Common myeloid progenitor, CD34-positive (primary cell): Measurements from ENCODE around the gene ZNF638.
"Not testable (repeated sequence)": the region's sequence is repeated elsewhere in the genome, so short reads cannot be mapped to it uniquely, and the experiment has no call there.

ENCODE experiments used
- CTCF ChIA-PET: fragments of 350-600 bp; sonication (Branson Sonifier 250); formaldehyde crosslinking; loops from one replicate; lab custom pipeline; 2021; ENCODE audit warnings: antibody characterized with exemption; lab: Charles Lee
- POLR2A ChIA-PET: fragments of 350-600 bp; sonication (Branson Sonifier 250); formaldehyde crosslinking; loops from one replicate; lab custom pipeline; 2021; ENCODE audit warnings: antibody characterized with exemption; lab: Charles Lee
- DNase-seq, 3 donors: peaks; one replicate each; pipeline versions ENCODE4 v3.0.0 to v3.0.0-alpha.2; 2013
- H3K27ac ChIP-seq, 2 experiments: 1 replicate in 1 of 2; 2 replicates in 1 of 2; pipeline ENCODE4 v1.7.0; 2013; ENCODE audit warnings: inconsistent platforms in 2 of 2, low read length in 2 of 2, mild to moderate bottlenecking in 2 of 2, low read depth in 1 of 2, moderate library complexity in 1 of 2; ENCODE audit not compliant: severe bottlenecking in 2 of 2, insufficient read depth in 1 of 2, poor library complexity in 1 of 2
- H3K27me3 ChIP-seq, 5 experiments: replicated peaks in 2 of 5; 1 replicate in 3 of 5; 2 replicates in 2 of 5; pipeline versions ENCODE4 v1.6.1 to v1.7.0; 2013; ENCODE audit warnings: low read length in 4 of 5, mild to moderate bottlenecking in 2 of 5, moderate library complexity in 2 of 5, inconsistent platforms in 1 of 5; ENCODE audit not compliant: insufficient read depth in 5 of 5, control insufficient read depth in 4 of 5
- H3K36me3 ChIP-seq, 4 experiments: 1 replicate in 2 of 4; 2 replicates in 2 of 4; pipeline versions ENCODE4 v1.6.1 to v1.7.0; 2013; ENCODE audit warnings: low read length in 3 of 4, control low read depth in 1 of 4, mild to moderate bottlenecking in 1 of 4; ENCODE audit not compliant: control insufficient read depth in 4 of 4, insufficient read depth in 4 of 4
- H3K4me1 ChIP-seq, 4 experiments: 1 replicate in 3 of 4; 2 replicates in 1 of 4; pipeline versions ENCODE4 v1.6.1 to v1.7.1; 2013; ENCODE audit warnings: low read length in 3 of 4, mild to moderate bottlenecking in 3 of 4, control low read depth in 1 of 4, inconsistent platforms in 1 of 4, moderate library complexity in 1 of 4; ENCODE audit not compliant: control insufficient read depth in 4 of 4, insufficient read depth in 4 of 4; ENCODE audit errors: control extremely low read depth in 1 of 4
- H3K4me3 ChIP-seq, 7 experiments: 1 replicate in 4 of 7; 2 replicates in 3 of 7; pipeline versions ENCODE4 v1.5.1 to v1.7.0; 2013; ENCODE audit warnings: mild to moderate bottlenecking in 7 of 7, low read length in 6 of 7, moderate library complexity in 6 of 7, inconsistent platforms in 2 of 7, low read depth in 2 of 7, control low read depth in 1 of 7; ENCODE audit not compliant: insufficient read depth in 4 of 7, control insufficient read depth in 1 of 7; ENCODE audit errors: extremely low read depth in 1 of 7
- H3K9me3 ChIP-seq, 5 experiments: 1 replicate in 4 of 5; 2 replicates in 1 of 5; pipeline versions ENCODE4 v1.6.1 to v1.7.1; 2013; ENCODE audit warnings: low read length in 4 of 5, mild to moderate bottlenecking in 2 of 5, inconsistent platforms in 1 of 5, low read depth in 1 of 5, moderate library complexity in 1 of 5; ENCODE audit not compliant: control insufficient read depth in 4 of 5, insufficient read depth in 2 of 5; ENCODE audit errors: control extremely low read depth in 1 of 5
- WGBS: methylation state at CpG from one replicate; pipeline ENCODE4 v1.1.5; 2013; ENCODE audit not compliant: insufficient coverage; 5-methylcytosine and 5-hydroxymethylcytosine counted together

The ZNF638 gene

GRCh38 chr2:71428472-71429383, 97.1 kb downstream of the ZNF638 start:
- no peak overlapping the region for H3K27ac ChIP-seq
- no peak for DNase-seq
- H3K4me1 ChIP-seq = no peaks in the 10 kb centered on the region
- POLR2A ChIA-PET = no interaction called here
- no peaks in the 10 kb centered on the region for H3K27me3 ChIP-seq
- WGBS = 94% methylated on average over 2 of the region's 3 CpGs
- CTCF ChIA-PET = interaction anchor here (0.6 to 1.0 kb wide), 3 partner anchors 11 to 1998 kb away, joined by 3 read pairs; no protein-coding TSS in a partner anchor
- peaks cover 13 to 81% (median 53%) of the 10 kb centered on the region in 4 experiments for H3K36me3 ChIP-seq
- H3K9me3 ChIP-seq = no peaks in the 10 kb centered on the region
- no peak overlapping the region for H3K4me3 ChIP-seq

DNA sequence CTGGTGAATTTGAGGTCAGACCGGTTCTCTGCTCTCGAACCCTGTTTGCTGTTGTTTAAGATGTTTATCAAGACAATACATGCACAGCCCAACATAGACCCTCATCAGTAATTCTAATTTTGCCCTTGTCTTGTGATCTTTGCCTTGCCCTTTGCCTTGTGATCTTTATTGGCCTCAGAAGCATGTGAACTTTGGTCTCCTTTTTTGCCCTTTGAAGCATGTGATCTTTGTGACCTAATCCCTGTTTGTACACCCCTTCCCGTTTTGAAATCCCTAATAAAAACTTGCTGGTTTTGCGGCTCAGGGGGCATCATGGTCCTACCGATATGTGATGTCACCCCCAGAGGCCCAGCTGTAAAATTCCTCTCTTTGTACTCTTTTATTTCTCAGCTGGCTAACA, 113.6 kb downstream of the ZNF638 start:
- 95% methylated on average over 4 of the region's 5 CpGs for WGBS
- H3K27ac ChIP-seq, DNase-seq, H3K27me3 ChIP-seq, H3K36me3 ChIP-seq, H3K9me3 ChIP-seq, H3K4me3 ChIP-seq, H3K4me1 ChIP-seq, POLR2A ChIA-PET: not testable (repeated sequence)
- CTCF ChIA-PET = interaction anchor here (1.1 kb wide), 1 partner anchor 11 kb away, joined by 3 read pairs; no protein-coding TSS in a partner anchor

GRCh38 chr2:71446505-71446904, 114.9 kb downstream of the ZNF638 start:
- H3K4me3 ChIP-seq = no peak overlapping the region
- H3K27ac ChIP-seq = no peak overlapping the region
- POLR2A ChIA-PET = no interaction called here
- DNase-seq = no peak
- no peaks in the 10 kb centered on the region for H3K9me3 ChIP-seq
- CTCF ChIA-PET = interaction anchor here (1.1 kb wide), 2 partner anchors 10 to 18 kb away, joined by 3 read pairs; no protein-coding TSS in a partner anchor
- 100% methylated on average over 1 of the region's 1 CpG for WGBS
- H3K36me3 ChIP-seq = peaks cover 0 to 2% (median 0%) of the 10 kb centered on the region in 4 experiments
- peaks cover 0 to 2% (median 0%) of the 10 kb centered on the region in 5 experiments for H3K27me3 ChIP-seq
- no peaks in the 10 kb centered on the region for H3K4me1 ChIP-seq

GRCh38 chr2:71449343-71449742, 117.8 kb downstream of the ZNF638 start:
- Histone ChIP-seq H3K4me3 (no peak overlapping the region), H3K4me1 (peaks cover 0 to 22% (median 20%) of the 10 kb centered on the region in 4 experiments), H3K36me3 (no peaks in the 10 kb centered on the region), H3K27ac (no peak overlapping the region), H3K27me3 (peaks cover 2 to 24% (median 9%) of the 10 kb centered on the region in 5 experiments), H3K9me3 (no peaks in the 10 kb centered on the region)
- 82% methylated on average over 2 of the region's 3 CpGs for WGBS
- ChIA-PET CTCF (interaction anchor here (1.2 to 3.8 kb wide), 2 partner anchors 9 to 12 kb away, joined by 3 to 20 read pairs; no protein-coding TSS in a partner anchor), POLR2A (no interaction called here)
- DNase-seq = no peak

- H3K4me3 ChIP-seq = peak overlapping the region in 1 of 7 experiments; percentile 51
- no peaks in the 10 kb centered on the region for H3K36me3 ChIP-seq
- ChIA-PET CTCF (interaction anchor here (0.8 to 3.8 kb wide), 2 partner anchors 9 to 15 kb away, joined by 3 to 20 read pairs; no protein-coding TSS in a partner anchor), POLR2A (no interaction called here)
- H3K27ac ChIP-seq = no peak overlapping the region
- peaks cover 0 to 40% (median 22%) of the 10 kb centered on the region in 4 experiments for H3K4me1 ChIP-seq
- peaks cover 3 to 43% (median 17%) of the 10 kb centered on the region in 5 experiments for H3K27me3 ChIP-seq
- H3K9me3 ChIP-seq = no peaks in the 10 kb centered on the region
- no peak for DNase-seq
- WGBS = 100% methylated on average over 4 of the region's 4 CpGs
Observed at GRCh38 chr2:71451705-71452104, 120.1 kb downstream of the ZNF638 start.

GRCh38 chr2:71452565-71452964, 121.0 kb downstream of the ZNF638 start:
- no peak overlapping the region for H3K27ac ChIP-seq
- ChIA-PET POLR2A (no interaction called here), CTCF (interaction anchor here (0.7 to 1.1 kb wide), 4 partner anchors 8 to 152 kb away, joined by 3 to 4 read pairs (median 3); partner anchors contain the start of gene ZNF638)
- DNase-seq = peak; percentile 55 to 82 (median 73)
- H3K4me3 ChIP-seq = peak overlapping the region in 3 of 7 experiments; percentile 2 to 68 (median 62)
- H3K27me3 ChIP-seq = peaks cover 3 to 43% (median 17%) of the 10 kb centered on the region in 5 experiments
- WGBS = 33% methylated on average over 1 of the region's 2 CpGs
- no peaks in the 10 kb centered on the region for H3K9me3 ChIP-seq
- no peaks in the 10 kb centered on the region for H3K36me3 ChIP-seq
- H3K4me1 ChIP-seq = peaks cover 0 to 40% (median 22%) of the 10 kb centered on the region in 4 experiments
